ENCODE measurements around the gene KIFAP3. TPM values are rescaled to one million over a fixed set of nuclear protein-coding genes. Genes with fewer than 3 reads are reported as not detected.

The KIFAP3 gene
- total and polyA plus RNA-seq, 2 of the 8 experiments (the other 6 are each of a cell fraction or from before 2014, with no cell fraction given), result 1.3 to 3.2 TPM

- DNase-seq (ENCODE audit: low read depth in 1 of 2, low spot score in 2 of 2) (no peak), FAIRE-seq (no peak)
- no peak overlapping the region for H2BK120ac ChIP-seq (replicated peaks; ENCODE audit: low read depth, low read length)
- CTCF ChIA-PET (ENCODE audit: partially characterized antibody), result no interaction called here
- no peak overlapping the region for H3K27ac ChIP-seq (ENCODE audit: low read depth, low read length)
- no peak overlapping the region for H2AK5ac ChIP-seq (ENCODE audit: low read depth, low read length)
- H2BK5ac ChIP-seq (ENCODE audit: low read depth, low read length), result no peak overlapping the region
- H4K5ac ChIP-seq (ENCODE audit: insufficient read length, low read depth, low read length), result no peak overlapping the region
- no peak overlapping the region for H2BK12ac ChIP-seq (ENCODE audit: low read depth, low read length)
- H3K9me3 ChIP-seq (ENCODE audit: insufficient read depth in 2 of 2, low read depth in 1 of 2, low read length in 1 of 2), result no peaks in the 10 kb centered on the region
- H4K91ac ChIP-seq (replicated peaks; ENCODE audit: insufficient read length, low read length), result no peak overlapping the region
- no peak overlapping the region for H4K8ac ChIP-seq (ENCODE audit: extremely low read depth, insufficient read depth, low read length)
- H3K4me3 ChIP-seq (ENCODE audit: extremely low read depth in 1 of 4, insufficient read depth in 2 of 4, low read depth in 3 of 4, low read length in 4 of 4), result no peak overlapping the region
- no peaks in the 10 kb centered on the region for H3K27me3 ChIP-seq (replicated peaks in 1 of 4; ENCODE audit: control insufficient read depth in 3 of 4, extremely low read depth in 1 of 4, insufficient read depth in 3 of 4, low read length in 3 of 4)
- no peak overlapping the region for H3K4me2 ChIP-seq (ENCODE audit: insufficient read depth in 1 of 2, low read depth in 2 of 2, low read length in 2 of 2)
- no peak overlapping the region for H3K14ac ChIP-seq (ENCODE audit: insufficient read length)
- no peak overlapping the region for H2AFZ ChIP-seq (ENCODE audit: low read length)
- no peak overlapping the region for H3K23ac ChIP-seq (ENCODE audit: insufficient read length)
- no peaks in the 10 kb centered on the region for H4K20me1 ChIP-seq (replicated peaks in 1 of 2; ENCODE audit: control insufficient read depth in 1 of 2, insufficient read depth in 2 of 2, low read length in 2 of 2)
- no peaks in the 10 kb centered on the region; the same call in 1 of the 2 replicates for H3K23me2 ChIP-seq (ENCODE audit: low read depth, low read length)
- no peaks in the 10 kb centered on the region for H3K79me1 ChIP-seq (ENCODE audit: low read depth, low read length)
- no peaks in the 10 kb centered on the region for H3K4me1 ChIP-seq (replicated peaks in 1 of 4; ENCODE audit: control insufficient read depth in 3 of 4, insufficient read depth in 4 of 4, low read length in 3 of 4)
- no peak overlapping the region for H2BK20ac ChIP-seq (ENCODE audit: low read length)
- H3K79me2 ChIP-seq (ENCODE audit: control insufficient read depth in 1 of 2, insufficient read depth in 2 of 2, low read length in 2 of 2), result no peaks in the 10 kb centered on the region
- no peaks in the 10 kb centered on the region for H3K36me3 ChIP-seq (ENCODE audit: control insufficient read depth in 2 of 4, insufficient read depth in 4 of 4, low read length in 3 of 4)
- H2BK15ac ChIP-seq (ENCODE audit: low read length), result no peak overlapping the region
- no peak overlapping the region for H3K56ac ChIP-seq (replicated peaks; ENCODE audit: insufficient read length, low read depth, low read length)
- 85% methylated on average over 4 of the region's 4 CpGs; no CpG with 5 or more reads in 1 of the 2 experiments for WGBS, 2 experiments (ENCODE audit: extremely low coverage in 1 of 2, insufficient coverage in 1 of 2, insufficient read length in 1 of 2, insufficient replicate concordance in 2 of 2, low coverage in 1 of 2, low lambda C conversion rate in 2 of 2, missing lambda C conversion rate in 1 of 2)
- no peak overlapping the region for H3K9ac ChIP-seq (replicated peaks in 1 of 4; ENCODE audit: extremely low read depth in 1 of 4, low read depth in 3 of 4, low read length in 3 of 4)
- no peak overlapping the region for H3K4ac ChIP-seq (replicated peaks; ENCODE audit: insufficient read length, low read depth, low read length)
- no peak overlapping the region for H3K18ac ChIP-seq (ENCODE audit: extremely low read depth, low read length)
- POLR2A ChIA-PET (ENCODE audit: partially characterized antibody), result interaction anchor here (0.7 kb wide), 1 partner anchor 19 kb away, joined by 4 read pairs; no protein-coding TSS in a partner anchor
- TF ChIP-seq TBP (IDR thresholded peaks at IDR 0.05; ENCODE audit: low read depth, low read length), result no peak
- TF ChIP-seq CBX8 (IDR thresholded peaks at IDR 0.05; ENCODE audit: borderline replicate concordance, low read depth, low read length), result no peak
- no peak for TF ChIP-seq RFX5 (IDR thresholded peaks at IDR 0.05; ENCODE audit: borderline replicate concordance, low read depth, low read length)
- no peak for TF ChIP-seq TEAD4 (IDR thresholded peaks at IDR 0.05; ENCODE audit: low read depth, low read length)
- TF ChIP-seq JUN (IDR thresholded peaks at IDR 0.05; ENCODE audit: low read depth, low read length), result no peak
- TF ChIP-seq SIRT6 (IDR thresholded peaks at IDR 0.05; ENCODE audit: low read length), result no peak
- TF ChIP-seq CTBP2 (IDR thresholded peaks at IDR 0.05; ENCODE audit: borderline replicate concordance, insufficient read depth, insufficient read length, low read length), result no peak
- TF ChIP-seq EP300 (IDR thresholded peaks at IDR 0.05; ENCODE audit: borderline replicate concordance in 1 of 2, low read depth in 2 of 2, low read length in 2 of 2), result no peak
- no peak for TF ChIP-seq SP2 (IDR thresholded peaks at IDR 0.05; ENCODE audit: low read length)
- TF ChIP-seq RBBP5 (IDR thresholded peaks at IDR 0.05; ENCODE audit: borderline replicate concordance, low read depth, low read length), result no peak
- no peak for TF ChIP-seq E2F6 (IDR thresholded peaks at IDR 0.05)
- no peak for TF ChIP-seq NANOG (IDR thresholded peaks at IDR 0.05; ENCODE audit: insufficient read depth, low read depth, low read length, poor library complexity, severe bottlenecking)
- no peak for TF ChIP-seq BRCA1 (IDR thresholded peaks at IDR 0.05; ENCODE audit: low read depth, low read length)
- no peak for TF ChIP-seq POLR2A (IDR thresholded peaks at IDR 0.05; ENCODE audit: control extremely low read depth in 1 of 2, low read depth in 2 of 2, low read length in 2 of 2)
- no peak for TF ChIP-seq KDM4A (IDR thresholded peaks at IDR 0.05; ENCODE audit: low read depth, low read length, severe bottlenecking)
These were observed 153.4 kb downstream of the KIFAP3 start for GRCh38 chr1:169921080-169921479.

Measured in H1 (cell line).